ENCODE results near the gene HSPB7.

DNA sequence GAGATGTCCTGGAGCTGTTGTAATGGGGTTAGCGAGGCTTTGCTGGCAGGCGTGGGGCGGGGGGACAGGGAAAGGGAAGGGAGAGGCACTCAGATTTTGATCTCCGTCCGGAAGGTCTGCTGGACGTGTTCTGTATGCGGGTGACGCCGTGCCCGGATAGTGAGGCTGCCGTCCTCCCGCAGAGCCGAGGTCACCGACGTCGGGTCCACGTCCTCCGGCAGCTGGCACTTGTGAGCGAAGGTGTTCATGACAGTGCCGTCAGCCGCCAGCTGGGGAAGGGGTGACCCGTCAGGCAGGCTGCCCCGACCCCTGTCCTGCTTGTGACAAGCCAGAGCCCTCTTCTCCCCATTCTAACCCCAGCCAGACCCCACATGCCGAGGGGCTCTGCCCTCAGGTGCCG, 2.4 kb downstream of the HSPB7 start:
- TF ChIP-seq, protein P1, sequence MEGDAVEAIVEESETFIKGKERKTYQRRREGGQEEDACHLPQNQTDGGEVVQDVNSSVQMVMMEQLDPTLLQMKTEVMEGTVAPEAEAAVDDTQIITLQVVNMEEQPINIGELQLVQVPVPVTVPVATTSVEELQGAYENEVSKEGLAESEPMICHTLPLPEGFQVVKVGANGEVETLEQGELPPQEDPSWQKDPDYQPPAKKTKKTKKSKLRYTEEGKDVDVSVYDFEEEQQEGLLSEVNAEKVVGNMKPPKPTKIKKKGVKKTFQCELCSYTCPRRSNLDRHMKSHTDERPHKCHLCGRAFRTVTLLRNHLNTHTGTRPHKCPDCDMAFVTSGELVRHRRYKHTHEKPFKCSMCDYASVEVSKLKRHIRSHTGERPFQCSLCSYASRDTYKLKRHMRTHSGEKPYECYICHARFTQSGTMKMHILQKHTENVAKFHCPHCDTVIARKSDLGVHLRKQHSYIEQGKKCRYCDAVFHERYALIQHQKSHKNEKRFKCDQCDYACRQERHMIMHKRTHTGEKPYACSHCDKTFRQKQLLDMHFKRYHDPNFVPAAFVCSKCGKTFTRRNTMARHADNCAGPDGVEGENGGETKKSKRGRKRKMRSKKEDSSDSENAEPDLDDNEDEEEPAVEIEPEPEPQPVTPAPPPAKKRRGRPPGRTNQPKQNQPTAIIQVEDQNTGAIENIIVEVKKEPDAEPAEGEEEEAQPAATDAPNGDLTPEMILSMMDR (IDR thresholded peaks at IDR 0.05; ENCODE audit: insufficient read depth, low read length), result no peak
- TF ChIP-seq POLR2AphosphoS5 (IDR thresholded peaks at IDR 0.05; ENCODE audit: low read depth) (no peak), GABPA (IDR thresholded peaks at IDR 0.05; ENCODE audit: low read depth) (no peak)
- TF ChIP-seq, protein P2, sequence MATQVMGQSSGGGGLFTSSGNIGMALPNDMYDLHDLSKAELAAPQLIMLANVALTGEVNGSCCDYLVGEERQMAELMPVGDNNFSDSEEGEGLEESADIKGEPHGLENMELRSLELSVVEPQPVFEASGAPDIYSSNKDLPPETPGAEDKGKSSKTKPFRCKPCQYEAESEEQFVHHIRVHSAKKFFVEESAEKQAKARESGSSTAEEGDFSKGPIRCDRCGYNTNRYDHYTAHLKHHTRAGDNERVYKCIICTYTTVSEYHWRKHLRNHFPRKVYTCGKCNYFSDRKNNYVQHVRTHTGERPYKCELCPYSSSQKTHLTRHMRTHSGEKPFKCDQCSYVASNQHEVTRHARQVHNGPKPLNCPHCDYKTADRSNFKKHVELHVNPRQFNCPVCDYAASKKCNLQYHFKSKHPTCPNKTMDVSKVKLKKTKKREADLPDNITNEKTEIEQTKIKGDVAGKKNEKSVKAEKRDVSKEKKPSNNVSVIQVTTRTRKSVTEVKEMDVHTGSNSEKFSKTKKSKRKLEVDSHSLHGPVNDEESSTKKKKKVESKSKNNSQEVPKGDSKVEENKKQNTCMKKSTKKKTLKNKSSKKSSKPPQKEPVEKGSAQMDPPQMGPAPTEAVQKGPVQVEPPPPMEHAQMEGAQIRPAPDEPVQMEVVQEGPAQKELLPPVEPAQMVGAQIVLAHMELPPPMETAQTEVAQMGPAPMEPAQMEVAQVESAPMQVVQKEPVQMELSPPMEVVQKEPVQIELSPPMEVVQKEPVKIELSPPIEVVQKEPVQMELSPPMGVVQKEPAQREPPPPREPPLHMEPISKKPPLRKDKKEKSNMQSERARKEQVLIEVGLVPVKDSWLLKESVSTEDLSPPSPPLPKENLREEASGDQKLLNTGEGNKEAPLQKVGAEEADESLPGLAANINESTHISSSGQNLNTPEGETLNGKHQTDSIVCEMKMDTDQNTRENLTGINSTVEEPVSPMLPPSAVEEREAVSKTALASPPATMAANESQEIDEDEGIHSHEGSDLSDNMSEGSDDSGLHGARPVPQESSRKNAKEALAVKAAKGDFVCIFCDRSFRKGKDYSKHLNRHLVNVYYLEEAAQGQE (IDR thresholded peaks at IDR 0.05; ENCODE audit: insufficient replicate concordance, low read depth), result no peak

Measured in HL-60 (cell line).